Brain microvascular endothelial cell (primary cell): ENCODE data around the gene PAF1.
"Not testable (repeated sequence)": the region's sequence is repeated elsewhere in the genome, so short reads cannot be mapped to it uniquely, and the experiment has no call there.

Experiments used
- DNase-seq: peaks from one replicate; pipeline ENCODE4 v3.0.0-alpha.2; 2020
- H3K27ac ChIP-seq: fragments of 250-450 bp; sonication (Bioruptor Pico); 2 replicates; pipeline ENCODE4 v1.5.1; 2020; ENCODE audit warnings: mild to moderate bottlenecking, moderate library complexity
- H3K27me3 ChIP-seq: fragments of 250-450 bp; sonication (Bioruptor Pico); replicated peaks from 2 replicates; pipeline ENCODE4 v1.5.1; 2020; ENCODE audit warnings: mild to moderate bottlenecking
- H3K36me3 ChIP-seq: fragments of 250-450 bp; sonication (Bioruptor Pico); replicated peaks from 2 replicates; pipeline ENCODE4 v1.5.1; 2020; ENCODE audit warnings: mild to moderate bottlenecking
- H3K4me3 ChIP-seq: 2 replicates; pipeline ENCODE4 v1.5.1; 2011; ENCODE audit warnings: low read depth, mild to moderate bottlenecking, control low read depth, low read length, moderate library complexity
- CTCF ChIP-seq: IDR thresholded peaks from 2 replicates; pipeline ENCODE4 v1.5.1; 2011; ENCODE audit warnings: low read depth, mild to moderate bottlenecking, moderate library complexity, low read length, control low read depth, inconsistent platforms; ENCODE audit errors: missing control alignments
- in situ Hi-C: cut with HindIII; loops from 2 replicates; pipeline ENCODE4 v1.10.0; 2017; ENCODE audit warnings: low sequenced_read_pairs, low pct_ligation_motif_present

PAF1 gene

GRCh38 chr19:39380521-39381502, 10.1 kb downstream of the PAF1 start:
- no peaks in the 10 kb centered on the region for H3K27me3 ChIP-seq
- TF ChIP-seq CTCF = no peak
- no peak overlapping the region for H3K4me3 ChIP-seq
- no peak for DNase-seq
- in situ Hi-C loops = no loop called here
- peaks cover 70% of the 10 kb centered on the region for H3K36me3 ChIP-seq
- no peak overlapping the region for H3K27ac ChIP-seq

- in situ Hi-C loops = no loop called here
- TF ChIP-seq CTCF = no peak
- Histone ChIP-seq H3K27ac (no peak overlapping the region), H3K36me3 (peaks cover 69% of the 10 kb centered on the region), H3K27me3 (no peaks in the 10 kb centered on the region), H3K4me3 (no peak overlapping the region)
- DNase-seq = no peak
These were observed 11.0 kb downstream of the PAF1 start for GRCh38 chr19:39379865-39380396.

DNA sequence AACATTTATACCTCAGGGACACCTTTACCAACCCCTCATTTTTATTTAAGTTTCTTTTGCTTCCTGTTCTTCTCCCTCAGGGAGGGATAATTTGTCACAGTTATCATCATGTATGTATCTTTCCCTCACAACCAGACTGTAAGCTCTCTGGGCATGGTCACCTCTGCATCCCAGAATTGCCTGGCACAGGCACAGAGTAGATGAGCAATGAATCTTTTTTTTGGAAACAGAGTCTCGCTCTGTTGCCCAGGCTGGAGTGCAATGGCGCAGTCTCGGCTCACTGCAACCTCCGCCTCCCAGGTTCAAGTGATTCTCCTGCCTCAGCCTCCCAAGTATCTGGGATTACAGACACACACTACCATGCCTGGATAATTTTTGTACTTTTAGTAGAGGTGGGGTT, 11.5 kb downstream of the PAF1 start:
- peaks cover 68% of the 10 kb centered on the region for H3K36me3 ChIP-seq

DNA sequence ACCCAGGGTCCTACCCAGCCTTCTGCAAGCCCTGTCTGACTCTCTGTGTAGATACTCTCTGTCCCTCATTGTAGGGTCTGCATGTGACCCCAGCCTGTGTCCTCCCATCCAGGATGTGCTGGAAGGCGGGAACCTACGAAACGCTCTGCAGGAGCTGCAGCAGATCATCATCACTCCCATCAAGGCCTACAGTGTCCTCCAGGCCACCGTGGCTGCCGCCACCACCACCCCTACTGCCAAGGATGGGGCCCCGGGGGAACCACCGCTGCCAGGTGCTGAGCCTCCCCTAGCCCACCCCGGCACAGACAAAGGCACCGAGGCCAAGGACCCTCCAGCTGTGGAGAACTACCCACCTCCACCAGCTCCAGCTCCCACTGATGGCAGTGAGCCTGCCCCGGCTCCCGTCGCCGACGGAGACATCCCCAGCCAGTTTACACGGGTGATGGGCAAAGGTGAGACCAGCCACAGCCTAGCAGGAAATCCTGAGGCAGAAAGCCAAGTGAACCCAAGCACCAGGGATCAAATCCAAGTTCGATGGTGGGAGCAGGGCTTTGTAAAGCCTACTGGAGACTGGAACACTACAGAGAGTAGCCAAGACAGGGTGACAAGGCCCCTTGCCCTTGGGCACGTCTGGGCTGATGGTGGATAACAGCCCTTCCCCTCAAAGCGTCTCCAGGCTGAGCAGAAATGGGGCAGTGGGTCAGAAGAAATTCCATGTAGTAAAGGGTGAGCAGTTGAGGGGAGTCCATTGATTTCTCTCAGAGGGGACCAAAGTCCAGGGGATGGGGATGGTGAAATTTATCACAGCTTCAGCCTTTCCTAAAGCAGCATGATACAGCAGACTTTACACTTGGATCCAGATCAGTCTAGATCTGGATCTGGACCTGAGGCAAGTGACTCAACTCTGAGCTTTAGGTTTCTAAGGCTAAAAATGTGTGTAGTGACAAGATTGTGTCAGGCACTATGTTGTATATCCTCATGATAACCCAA, 13.2 kb downstream of the PAF1 start:
- H3K36me3 ChIP-seq = peaks cover 59% of the 10 kb centered on the region
- H3K27me3 ChIP-seq = no peaks in the 10 kb centered on the region
- DNase-seq = no peak
- TF ChIP-seq CTCF = no peak
- in situ Hi-C loops = no loop called here
- H3K4me3 ChIP-seq = no peak overlapping the region
- H3K27ac ChIP-seq = no peak overlapping the region

More for the DNA sequence above, 11.5 kb downstream of the PAF1 start:
- in situ Hi-C loops, H3K27ac ChIP-seq, H3K4me3 ChIP-seq, H3K27me3 ChIP-seq, DNase-seq: not testable (repeated sequence)

GRCh38 chr19:39375929-39376328, 15.0 kb downstream of the PAF1 start:
- Histone ChIP-seq H3K27me3 (no peaks in the 10 kb centered on the region), H3K4me3 (no peak overlapping the region), H3K27ac (no peak overlapping the region), H3K36me3 (peaks cover 54% of the 10 kb centered on the region)
- in situ Hi-C loops = no loop called here
- no peak for DNase-seq
- no peak for TF ChIP-seq CTCF

GRCh38 chr19:39372941-39373340, 18.0 kb downstream of the PAF1 start:
- no peak for TF ChIP-seq CTCF
- in situ Hi-C loops = no loop called here
- Histone ChIP-seq H3K4me3 (no peak overlapping the region), H3K27ac (peak overlapping the region; percentile 83), H3K36me3 (peaks cover 44% of the 10 kb centered on the region), H3K27me3 (no peaks in the 10 kb centered on the region)
- DNase-seq = no peak
